Medulla oblongata (tissue), 1 donor: Measurements from ENCODE around the gene C20orf173.
"Not testable (repeated sequence)": the region's sequence is repeated elsewhere in the genome, so short reads cannot be mapped to it uniquely, and the experiment has no call there.

Experiments
- DNase-seq: peaks from one replicate; pipeline ENCODE4 v3.0.0-alpha.2; 2015; ENCODE audit errors: extremely low spot score

Gene C20orf173, protein sequence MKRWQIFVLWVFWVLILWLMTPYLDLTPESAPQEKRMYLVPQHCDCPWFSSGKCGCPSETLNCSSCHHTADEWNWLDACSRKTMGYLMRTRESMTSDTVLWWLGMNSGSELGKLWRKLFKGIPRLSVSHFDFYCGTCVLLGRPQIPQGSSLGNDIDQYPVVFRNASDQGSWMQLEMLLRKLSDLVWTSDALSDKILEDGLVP

DNA sequence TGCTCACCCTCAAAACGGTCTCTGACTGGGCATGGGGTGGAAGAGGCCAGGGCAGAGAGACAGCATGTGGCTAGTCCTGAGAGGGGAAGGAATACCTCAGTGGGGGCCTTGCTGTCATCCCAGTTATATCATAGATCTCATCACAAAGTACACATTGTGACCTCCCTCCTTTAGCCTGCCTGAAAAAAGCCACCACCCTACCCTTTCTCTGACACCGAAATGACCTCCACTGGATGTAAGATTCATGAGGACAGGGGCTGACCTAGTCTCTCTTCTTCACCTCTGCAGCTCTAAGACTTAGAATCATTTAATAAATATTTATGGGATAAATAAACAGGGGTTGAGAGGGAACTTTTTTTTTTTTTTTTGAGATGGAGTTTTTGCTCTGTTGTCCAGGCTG is at the start of gene C20orf173:
Gene C20orf173, minus strand, starts transcription at position 101 of the 400 bp plus-strand sequence. CDS start 279 bp downstream, outside the sequence.
- no peak for DNase-seq

DNA sequence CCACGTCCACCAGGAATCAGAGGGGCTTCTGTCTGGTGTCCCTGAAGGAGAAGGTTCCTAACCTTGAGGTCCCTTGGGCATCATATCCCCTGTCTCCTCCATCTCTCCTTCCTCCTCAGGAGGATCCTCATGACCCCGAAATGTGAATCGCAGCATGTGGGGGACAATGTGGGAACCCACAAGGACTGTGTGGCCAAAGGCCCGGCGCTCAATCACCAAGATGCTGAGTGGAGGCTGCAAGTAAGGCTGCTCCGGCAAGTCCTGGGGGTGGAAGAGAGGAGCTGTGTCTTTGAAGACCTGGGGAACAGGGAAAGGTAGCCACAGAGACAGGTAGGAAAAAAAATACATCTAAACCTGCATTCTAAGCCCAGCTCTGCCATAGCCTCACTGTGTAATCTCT is 49.7 kb upstream of the C20orf173 start:
- no peak for DNase-seq

DNA sequence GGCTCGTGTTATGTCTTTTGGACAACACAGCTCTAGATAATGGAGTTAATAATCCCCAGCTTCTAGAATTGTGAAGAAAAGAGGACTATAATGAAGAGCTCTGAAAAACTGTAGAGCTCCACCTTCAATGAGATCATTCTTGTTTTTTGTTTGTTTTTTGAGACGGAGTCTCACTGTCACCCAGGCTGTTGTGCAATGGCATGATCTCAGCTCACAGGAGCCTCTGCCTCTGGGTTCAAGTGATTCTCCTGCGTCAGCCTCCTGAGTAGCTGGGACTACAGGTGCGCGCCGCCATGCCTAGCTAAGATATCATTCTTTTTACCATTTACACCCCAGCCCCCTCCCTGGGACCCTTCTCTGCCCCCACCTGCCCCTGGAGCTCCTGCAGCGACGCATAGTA is 49.0 kb upstream of the C20orf173 start:
- no peak for DNase-seq

DNA sequence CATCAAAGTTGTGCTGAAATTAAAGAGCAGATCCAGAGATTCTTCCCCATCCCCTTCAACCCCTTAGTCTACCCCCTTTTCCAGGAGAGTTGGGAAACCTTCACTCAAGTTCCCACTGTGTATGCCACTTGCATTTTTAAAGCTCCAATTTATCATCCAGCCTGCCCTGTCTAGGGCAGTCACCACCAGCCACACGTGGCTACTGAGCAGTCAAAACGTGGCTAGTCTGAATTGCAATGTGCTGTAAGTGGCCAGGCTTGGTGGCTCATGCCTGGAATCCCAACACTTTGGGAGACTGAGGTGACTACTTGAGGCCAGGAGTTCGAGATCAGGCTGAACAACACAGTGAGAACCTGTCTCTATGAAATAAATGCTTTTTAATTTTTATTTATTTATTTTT is 47.4 kb upstream of the C20orf173 start:
- DNase-seq: no peak

DNA sequence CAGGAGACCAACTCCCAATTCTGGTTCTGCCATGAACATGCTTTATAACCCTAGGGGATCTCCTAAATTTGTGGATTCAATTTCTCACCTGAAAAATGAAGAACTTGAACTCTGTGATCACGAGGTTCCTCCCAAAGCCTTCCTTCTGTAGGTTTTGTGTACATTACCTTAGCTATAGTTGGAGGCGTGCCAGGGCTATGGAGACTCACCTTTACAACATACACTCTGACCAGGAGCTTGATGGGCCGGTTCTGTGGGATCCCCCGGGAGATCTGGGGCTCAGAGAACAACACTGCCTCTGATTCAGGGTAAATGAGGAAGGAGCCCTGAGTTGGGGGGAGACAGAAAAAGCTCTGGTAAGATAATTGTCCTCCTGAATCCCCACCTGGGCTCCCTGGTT is 46.5 kb upstream of the C20orf173 start:
- no peak for DNase-seq

DNA sequence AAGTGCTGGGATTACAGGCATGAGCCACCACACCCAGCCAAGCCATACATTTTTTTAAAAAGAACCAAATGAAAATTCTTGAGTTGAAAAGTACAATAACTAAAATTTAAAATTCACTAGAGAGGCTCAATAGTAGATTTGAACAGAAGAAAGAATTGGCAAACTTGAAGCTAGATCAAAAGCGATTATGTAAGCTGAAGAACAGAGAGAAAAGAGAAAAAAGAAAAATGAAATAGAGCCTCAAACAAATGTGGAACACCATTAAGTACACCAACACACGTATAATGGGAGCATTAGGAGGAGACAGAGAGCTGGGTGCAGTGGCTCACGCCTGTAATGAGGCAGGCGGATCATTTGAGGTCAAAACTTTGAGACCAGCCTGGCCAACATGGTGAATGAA is 43.4 kb upstream of the C20orf173 start:
- DNase-seq: no peak

DNA sequence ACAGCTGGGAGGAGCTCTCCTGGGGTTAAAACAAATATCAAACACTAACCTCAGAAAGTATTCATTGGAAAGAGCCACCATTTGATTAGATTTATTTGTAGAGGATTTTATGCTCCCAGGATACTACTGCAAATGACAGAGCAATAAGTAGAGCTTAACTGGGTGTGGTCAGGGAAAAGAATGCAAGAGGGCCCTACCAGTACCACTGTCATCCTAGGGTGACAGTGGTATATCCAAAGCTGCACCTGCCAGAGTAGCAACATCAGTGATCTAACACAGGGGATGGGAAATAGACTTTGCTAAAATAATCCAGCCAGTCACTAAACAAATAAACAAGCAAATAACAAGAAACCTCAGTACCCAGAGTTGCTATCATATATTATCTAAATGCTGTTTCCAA is 42.1 kb upstream of the C20orf173 start:
- DNase-seq: no peak

DNA sequence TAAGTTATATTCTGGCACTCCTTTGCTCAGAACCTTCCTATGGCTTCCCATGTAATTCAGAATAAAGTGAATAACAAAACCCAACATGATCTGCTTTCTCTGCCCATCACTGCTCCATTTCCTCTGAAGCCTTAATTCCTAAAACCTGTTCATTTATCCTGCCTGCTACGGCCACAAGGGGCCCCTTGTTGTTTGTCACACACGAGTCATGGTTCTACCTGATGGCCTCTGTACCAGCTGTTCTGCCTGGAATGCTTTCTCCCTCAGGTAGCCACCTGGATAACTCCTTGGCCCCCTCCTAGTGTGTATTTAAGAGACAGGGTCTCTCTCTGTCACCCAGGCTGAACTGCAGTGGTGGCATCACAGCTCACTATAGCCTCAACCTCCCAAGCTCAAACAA is 39.2 kb upstream of the C20orf173 start:
- DNase-seq: no peak

DNA sequence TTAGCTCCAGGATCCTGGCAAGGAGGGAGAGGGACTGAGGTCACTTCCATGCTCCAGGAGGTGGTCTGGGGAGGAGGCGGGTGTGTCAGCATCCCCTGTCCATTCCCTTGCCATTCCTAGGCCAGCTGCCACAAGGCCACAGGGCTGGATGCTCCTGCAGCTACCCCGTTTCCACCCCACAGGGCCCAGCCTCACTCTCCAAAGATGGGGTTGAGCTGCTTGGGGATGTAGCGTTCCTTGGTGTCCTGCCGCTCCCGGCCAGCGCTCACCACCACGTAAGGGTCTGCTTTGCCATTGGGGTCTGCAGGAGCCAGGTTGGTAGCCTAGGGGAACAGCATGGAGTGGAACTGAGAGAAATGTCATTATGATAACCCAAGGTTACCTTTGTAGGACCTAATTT is 35.5 kb upstream of the C20orf173 start:
- DNase-seq: no peak

DNA sequence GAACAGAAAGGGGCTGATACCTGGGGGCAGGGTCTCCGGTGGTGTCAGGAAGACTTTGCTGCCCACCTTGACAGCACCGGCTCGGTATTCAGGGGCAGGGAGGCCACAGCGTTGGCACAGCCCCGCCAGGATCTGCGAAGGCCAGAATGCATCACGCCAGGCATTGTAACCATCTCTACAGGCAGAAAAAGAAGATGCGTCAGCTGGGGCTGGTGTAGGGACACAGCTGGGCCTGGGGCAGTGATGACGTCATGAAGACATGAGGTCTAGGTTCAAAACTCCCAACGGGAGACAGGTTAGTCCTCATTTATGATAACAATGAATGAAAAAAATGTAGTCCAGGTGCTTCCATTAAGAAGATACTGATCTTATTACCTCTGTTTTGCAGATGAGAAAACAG is 34.4 kb upstream of the C20orf173 start:
- DNase-seq: no peak

DNA sequence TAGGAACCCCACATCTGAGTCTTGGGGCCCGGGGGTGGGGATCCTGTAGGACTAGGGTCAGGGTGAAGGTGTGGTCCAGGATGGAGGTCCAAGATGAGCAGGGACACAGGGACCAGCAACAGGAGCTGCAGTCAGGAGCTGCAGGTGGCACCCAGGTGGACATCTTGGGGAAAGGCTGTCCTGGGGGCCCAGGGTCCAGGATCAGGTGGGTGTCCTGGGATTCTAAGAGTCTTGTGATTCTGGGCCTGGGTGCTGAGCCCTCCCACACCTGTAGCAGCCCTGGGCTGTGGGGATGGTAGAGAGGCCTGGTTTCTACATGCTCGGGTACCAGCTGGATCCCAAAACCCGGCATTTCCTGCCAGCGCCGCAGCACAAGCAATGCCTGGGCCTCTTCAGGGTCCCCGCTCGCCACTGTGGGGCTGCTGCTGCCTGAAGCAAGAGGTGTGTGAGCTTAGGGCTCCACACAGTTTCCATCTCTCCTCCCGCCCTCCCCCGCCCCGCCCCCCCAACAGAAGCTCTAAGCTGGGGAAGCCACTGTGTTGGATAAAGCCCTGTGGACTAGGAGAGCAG is 33.2 kb upstream of the C20orf173 start:
- no peak for DNase-seq

DNA sequence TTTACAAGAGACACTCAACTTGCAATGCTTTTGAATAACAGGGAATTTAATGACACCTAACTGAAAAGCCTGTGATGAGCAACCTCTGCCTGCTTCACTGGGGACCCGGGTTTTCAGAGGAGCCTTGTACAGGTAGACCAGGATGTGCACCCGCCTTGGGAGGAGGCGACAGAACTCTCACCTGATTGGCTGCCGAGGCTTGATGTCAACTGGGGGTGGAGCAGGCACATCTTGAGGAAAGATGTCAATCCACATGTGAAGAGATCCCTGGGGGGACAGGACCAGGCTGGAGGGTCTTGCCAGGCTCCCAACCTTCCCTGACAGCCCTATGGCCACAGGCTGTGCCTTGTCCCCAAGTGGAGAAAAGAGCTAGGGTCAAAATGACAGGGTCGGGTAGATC is 32.2 kb upstream of the C20orf173 start:
- no peak for DNase-seq

DNA sequence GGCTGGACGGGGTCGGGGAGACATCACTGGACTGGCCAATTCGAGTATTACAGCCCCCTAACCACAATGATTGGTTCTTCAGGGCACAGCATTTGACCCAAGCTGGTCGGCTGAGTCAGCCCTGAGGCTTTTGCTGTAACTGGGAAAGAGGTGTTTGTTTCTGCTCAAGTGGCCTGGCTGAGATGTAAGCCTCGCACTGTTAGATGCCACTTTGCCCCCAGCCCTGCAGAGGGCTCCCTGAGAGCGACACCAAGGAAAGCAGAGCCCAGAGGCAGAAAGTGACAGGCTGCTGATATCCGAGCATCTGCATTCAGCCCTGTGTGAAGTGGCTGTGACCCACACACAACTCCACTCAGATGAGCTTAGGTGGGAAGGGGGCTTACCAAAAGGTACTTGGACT is 31.8 kb upstream of the C20orf173 start:
- peak; percentile 45 for DNase-seq

DNA sequence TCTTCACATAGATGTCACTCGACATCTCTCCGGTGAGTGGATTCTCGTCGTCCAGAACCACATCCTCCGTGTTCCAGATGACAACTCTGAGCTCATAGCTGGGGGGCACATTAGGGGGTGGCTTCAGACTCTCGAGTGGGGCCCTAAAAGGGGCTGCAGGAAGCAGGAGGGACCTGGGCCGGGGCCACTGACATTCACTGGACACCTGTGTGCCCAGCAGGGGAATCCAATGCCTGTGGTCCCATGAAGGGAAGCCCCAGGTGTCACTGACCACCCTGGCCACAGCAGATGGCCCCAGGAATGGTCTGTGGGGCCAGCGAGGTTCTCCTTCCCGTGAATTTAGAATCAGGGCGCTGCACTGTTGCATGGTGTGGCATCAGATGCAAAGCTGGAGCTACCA is 31.1 kb upstream of the C20orf173 start:
- DNase-seq: no peak

DNA sequence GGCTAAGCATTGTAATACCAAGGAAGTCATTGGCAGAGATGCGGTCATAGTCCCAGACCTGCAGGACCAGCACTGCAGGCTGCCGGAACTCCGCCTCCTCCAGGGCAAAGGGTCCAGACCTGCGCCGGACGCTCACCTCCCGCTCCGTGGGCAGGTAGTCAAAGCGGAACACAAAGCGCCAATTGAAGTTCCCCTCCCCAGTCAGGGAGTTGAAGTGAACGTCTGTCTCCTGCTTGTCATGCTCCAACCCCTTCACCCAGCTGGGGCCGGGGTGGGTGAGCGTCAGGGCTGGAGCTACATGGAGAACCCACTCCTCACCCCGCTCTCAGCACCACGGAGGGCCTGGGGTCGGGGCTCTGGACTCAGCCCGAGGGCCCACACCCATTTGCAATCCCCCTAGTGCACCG is 30.7 kb upstream of the C20orf173 start:
- DNase-seq: no peak

DNA sequence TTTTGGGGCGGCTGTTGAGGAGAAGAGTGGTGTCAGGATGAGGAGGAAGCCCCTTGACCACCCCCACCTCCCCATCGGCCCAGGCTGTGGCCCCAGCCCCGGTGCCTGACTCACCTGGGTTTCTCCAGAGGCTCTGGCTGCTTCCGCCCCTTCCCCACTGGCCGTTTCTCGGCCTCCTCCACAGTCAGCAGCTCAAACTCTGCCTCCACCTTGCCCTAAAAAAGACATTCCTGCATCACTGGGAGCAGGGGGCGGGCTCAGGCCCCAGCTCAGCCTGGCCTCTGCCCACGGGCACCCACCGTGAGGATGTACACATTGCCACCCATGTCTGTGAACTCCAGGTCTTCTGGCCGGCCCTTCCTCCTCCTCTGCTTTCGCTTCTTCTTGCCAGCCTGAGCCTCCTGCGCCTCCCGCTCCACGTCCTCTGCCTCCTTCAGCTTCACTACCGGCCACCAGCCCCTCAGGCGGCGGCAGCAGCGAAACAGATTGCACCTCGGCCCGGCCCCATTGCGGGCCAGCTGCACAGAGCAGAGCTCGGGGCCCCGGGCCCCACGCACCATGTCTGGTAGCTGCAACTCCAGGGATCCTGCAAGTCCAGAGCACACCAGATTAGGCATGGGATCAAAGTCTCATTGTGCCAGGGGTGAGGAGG is 29.7 kb upstream of the C20orf173 start:
- no peak for DNase-seq

DNA sequence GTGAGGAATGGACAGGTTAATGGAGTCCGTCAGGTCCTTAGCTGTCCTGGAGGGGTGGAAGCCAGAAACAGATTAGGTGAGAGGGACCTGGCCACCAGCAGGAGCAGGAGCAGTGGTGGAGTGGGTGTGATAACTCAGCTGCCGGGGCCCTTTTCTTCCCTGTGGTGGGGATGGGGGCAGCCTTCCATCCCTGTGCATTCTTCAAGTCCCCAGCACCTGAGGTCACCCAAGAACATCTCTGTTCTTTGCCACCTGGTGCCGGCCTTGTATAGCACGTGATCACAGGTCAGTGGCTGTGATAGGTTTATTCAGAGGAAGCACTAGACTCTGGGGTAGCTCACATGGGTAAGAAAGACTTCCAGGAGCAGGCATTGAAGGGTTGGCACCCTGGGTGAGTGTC is 29.0 kb upstream of the C20orf173 start:
- DNase-seq: no peak

DNA sequence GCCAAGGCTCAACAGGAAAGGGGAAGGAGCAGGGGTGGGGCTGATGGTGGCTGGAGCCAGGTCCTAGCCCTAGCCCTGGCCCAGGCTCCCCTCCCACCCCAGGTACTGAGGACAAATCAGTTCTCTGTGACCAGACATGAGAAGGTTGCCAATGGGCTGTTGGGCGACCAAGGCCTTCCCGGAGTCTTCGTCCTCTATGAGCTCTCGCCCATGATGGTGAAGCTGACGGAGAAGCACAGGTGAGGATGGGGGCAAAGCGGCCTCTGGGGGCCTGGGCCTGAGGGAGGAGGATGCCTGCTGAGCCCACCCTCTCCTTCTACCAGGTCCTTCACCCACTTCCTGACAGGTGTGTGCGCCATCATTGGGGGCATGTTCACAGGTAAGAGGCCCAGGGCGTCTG is 27.4 kb upstream of the C20orf173 start:
- no peak for DNase-seq

DNA sequence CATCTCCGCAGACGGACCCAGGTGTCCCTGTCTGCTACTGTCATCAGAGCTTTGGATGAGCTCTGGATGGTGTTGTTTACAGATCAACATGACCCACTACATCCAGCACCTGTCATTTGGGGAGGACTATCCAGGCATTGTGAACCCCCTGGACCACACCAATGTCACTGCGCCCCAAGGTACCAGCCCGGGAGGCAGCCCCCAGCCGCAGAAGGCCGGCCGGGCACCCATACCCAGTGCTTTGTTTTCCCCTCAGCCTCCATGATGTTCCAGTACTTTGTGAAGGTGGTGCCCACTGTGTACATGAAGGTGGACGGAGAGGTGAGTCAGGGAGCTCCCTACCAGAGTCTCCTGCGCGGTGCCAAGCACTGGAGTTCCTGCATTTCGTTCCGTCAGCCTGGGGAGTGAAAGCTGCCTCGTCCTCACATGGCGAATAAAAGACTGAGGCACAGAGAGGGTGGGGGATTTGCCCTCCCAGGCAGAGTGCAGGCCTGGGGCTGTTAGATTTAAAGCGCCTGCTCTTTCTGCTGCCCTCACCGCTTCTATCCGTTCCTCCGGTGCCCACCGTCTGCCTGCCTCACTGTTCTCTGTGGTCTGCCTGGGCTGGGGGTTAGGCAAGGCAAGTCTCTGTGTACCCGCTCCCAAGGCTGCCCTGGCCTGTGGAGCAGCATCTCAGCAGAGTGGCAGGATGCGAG is 26.6 kb upstream of the C20orf173 start:
- no peak for DNase-seq

DNA sequence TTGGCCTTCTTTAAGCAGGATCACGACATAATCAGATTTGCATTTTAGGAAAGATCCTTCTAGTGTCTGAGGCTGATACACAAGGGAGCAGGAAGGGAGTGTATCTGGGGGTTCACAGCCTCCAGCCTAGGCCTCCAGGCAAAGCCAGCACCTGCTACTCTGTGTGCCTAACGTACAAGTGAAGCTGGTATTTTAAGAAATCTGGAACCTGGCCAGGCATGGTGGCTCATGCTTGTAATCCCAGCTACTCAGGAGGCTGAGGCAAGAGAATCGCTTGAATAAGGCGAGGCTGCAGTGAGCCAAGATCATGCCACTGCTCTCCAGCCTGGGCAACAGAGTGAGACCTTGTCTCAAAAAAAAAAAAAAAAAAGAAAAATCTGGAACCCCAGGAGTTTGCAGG is 26.0 kb upstream of the C20orf173 start:
- not testable (repeated sequence) for DNase-seq

DNA sequence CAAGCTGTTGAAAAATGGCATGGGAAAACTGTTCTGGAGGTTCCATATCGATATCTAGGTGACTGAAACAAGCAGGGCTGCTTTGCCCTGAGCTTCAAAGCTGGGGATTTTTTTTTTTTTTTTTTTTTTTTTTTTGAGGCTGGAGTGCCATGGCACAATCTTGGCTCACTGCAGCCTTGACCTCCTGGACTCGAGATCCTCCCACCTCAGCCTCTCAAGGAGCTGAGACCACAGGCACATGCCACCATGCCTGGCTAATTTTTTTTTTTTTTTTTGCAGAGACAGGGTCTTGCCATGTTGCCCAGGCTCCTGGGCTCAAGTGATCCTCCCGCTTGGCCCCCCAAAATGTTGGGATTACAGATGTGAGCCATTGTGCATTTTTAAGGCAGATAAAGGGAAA is 23.5 kb upstream of the C20orf173 start:
- DNase-seq: no peak

DNA sequence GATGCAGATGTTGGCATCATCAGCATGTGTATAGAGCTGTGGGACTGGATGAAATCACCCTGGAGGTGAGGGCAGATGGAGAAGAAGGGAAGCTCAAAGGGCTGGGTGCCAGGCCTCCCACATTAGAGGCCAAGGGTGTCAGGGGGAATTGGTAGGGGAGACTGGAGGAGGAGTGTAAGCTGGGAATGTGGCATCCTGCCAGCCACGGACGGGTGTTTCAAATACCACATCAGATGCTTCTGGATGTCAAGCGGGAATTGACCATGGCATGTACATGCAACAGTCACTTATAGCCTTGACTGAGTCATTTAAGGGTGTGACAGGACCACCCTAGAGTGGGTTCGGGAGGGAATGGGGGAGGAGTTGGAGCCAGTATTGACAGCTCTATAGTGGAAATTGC is 22.1 kb upstream of the C20orf173 start:
- no peak for DNase-seq

DNA sequence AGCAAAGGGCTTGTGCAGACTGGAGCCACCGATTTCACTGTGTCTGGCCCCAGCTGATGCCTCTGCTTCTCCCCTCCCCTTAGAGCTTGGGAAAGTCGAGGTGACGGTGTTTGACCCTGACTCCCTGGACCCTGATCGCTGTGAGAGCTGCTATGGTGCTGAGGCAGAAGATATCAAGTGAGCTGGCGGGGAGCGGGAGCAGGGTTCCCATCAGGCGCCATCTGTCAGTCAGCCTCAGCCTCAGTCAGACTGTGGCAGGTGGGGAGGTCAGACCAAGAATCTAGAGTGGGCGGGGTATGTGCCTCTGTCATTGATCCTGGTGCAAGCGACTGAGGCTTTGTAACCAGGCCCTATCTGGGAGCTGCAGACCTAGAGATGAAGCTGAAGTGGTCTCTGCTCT is 17.9 kb upstream of the C20orf173 start:
- DNase-seq: no peak
